ENCODE results near the gene COL5A1.
A peak's percentile ranks its signal among the peaks of the same experiment; 100 is the strongest.

COL5A1 gene

DNA sequence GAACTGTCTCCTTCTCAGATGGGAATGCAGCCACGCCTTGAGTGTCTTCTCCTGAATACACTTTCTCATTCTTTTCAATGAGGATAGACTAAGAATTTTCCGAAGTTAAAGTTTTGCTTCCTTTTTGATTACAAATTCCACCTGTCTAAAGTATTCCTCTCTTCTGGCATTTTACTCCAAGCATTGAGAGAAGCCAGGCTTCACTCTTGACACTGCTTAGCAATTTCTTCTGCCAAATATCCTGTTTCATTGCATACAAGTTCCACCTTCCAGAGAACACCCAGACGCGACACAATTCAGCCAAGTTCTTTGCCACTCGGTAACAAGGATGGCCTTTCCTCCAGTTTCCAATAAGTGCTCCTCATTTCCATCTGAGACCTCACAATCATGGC lies 35.6 kb upstream of the COL5A1 start:
- Histone ChIP-seq H2AFZ (ENCODE audit: low read depth, low read length) (no peak overlapping the region), H3K4me2 (ENCODE audit: insufficient read depth, low read length) (no peak overlapping the region), H3K9ac (ENCODE audit: low read depth, low read length) (no peak overlapping the region), H3K9me3 (ENCODE audit: insufficient read depth, low read length, severe bottlenecking) (no peaks in the 10 kb centered on the region), H4K20me1 (ENCODE audit: insufficient read depth, low read length) (no peaks in the 10 kb centered on the region), H3K4me3 (ENCODE audit: low read depth in 1 of 2, low read length in 2 of 2) (no peak overlapping the region), H3K27ac (ENCODE audit: low read length) (no peak overlapping the region), H3K79me2 (ENCODE audit: insufficient read depth, low read length) (no peaks in the 10 kb centered on the region), H3K36me3 (ENCODE audit: insufficient read depth, low read length) (no peaks in the 10 kb centered on the region), H3K27me3 (ENCODE audit: insufficient read depth, low read length, poor library complexity) (no peaks in the 10 kb centered on the region), H3K4me1 (ENCODE audit: insufficient read depth, low read length) (no peaks in the 10 kb centered on the region)
- ATAC-seq (ENCODE audit: insufficient read depth, low read depth), result no peak
- DNase-seq, result no peak
- TF ChIP-seq EZH2 (IDR thresholded peaks at IDR 0.05; ENCODE audit: borderline replicate concordance, low read depth, low read length, severe bottlenecking), result no peak
- no peak for TF ChIP-seq CTCF (IDR thresholded peaks at IDR 0.05; ENCODE audit: borderline replicate concordance, extremely low read depth, low read length, poor library complexity, severe bottlenecking)

DNA sequence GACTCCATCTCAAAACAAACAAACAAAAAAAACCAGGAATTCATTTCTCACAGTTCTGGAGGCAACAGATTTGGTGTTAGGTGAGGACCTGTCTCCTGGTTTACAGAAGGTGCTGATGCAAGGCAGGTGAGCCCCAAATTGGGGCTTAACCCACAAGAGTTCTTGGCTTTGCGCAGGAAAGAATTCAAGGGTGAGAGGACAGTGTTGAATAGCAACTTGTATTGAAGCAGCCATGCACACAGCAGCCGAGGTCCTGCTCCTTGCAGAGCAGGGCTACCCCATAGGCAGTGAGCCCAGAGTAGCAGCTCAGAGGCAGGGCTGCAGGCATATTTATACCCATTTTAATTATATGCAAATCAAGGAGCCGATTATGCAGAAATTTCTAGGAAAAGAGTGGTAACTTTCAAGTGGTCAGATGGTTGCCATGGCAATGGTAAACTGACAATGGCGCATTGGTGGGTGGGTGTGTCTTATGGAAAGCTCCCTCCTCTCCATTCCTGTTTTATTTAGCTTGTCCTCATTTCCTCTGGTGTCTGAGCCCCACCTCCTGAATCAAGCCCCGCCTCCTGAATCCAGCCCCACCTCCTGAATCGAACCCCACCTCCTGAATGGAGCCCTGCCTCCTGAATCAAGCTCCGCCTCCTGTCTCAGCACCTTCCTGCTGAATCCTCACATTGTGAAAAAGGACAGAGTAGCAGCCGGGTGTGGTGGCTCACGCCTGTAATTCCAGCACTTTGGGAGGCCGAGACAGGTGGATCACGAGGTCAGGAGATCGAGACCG lies 34.5 kb upstream of the COL5A1 start:
- ATAC-seq (ENCODE audit: insufficient read depth, low read depth), result no peak
- DNase-seq, result peak; percentile 28
- no peaks in the 10 kb centered on the region for H3K36me3 ChIP-seq (ENCODE audit: insufficient read depth, low read length)

DNA sequence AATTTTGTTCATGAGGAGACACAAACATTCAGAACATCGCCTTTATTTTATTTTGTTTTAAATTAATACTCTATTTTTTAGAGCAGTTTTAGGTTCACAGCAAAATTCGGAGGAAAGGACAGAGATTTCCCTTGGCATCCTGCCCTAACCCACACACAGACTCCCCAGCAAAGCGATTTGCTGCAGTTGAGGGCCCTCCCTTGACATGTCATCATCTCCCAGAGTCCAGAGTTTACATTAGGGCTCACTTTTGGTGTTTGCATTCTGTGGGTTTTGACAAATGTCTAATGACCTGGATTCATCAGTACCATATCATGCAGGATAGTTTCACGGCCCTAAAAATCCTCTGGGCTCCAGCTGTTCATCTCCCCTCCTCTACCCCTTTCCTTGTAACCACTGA lies 33.6 kb upstream of the COL5A1 start:
- H3K79me2 ChIP-seq (ENCODE audit: insufficient read depth, low read length), result no peaks in the 10 kb centered on the region
- H3K27me3 ChIP-seq (ENCODE audit: insufficient read depth, low read length, poor library complexity), result no peaks in the 10 kb centered on the region
- H4K20me1 ChIP-seq (ENCODE audit: insufficient read depth, low read length), result no peaks in the 10 kb centered on the region
- no peak overlapping the region for H3K9ac ChIP-seq (ENCODE audit: low read depth, low read length)
- DNase-seq, result no peak
- no peak overlapping the region for H2AFZ ChIP-seq (ENCODE audit: low read depth, low read length)
- H3K4me2 ChIP-seq (ENCODE audit: insufficient read depth, low read length), result no peak overlapping the region
- no peaks in the 10 kb centered on the region for H3K4me1 ChIP-seq (ENCODE audit: insufficient read depth, low read length)
- TF ChIP-seq EZH2 (IDR thresholded peaks at IDR 0.05; ENCODE audit: borderline replicate concordance, low read depth, low read length, severe bottlenecking) (no peak), CTCF (IDR thresholded peaks at IDR 0.05; ENCODE audit: borderline replicate concordance, extremely low read depth, low read length, poor library complexity, severe bottlenecking) (no peak)
- H3K27ac ChIP-seq (ENCODE audit: low read length), result no peak overlapping the region
- H3K36me3 ChIP-seq (ENCODE audit: insufficient read depth, low read length), result no peaks in the 10 kb centered on the region
- H3K4me3 ChIP-seq (ENCODE audit: low read depth in 1 of 2, low read length in 2 of 2), result no peak overlapping the region
- no peak for ATAC-seq (ENCODE audit: insufficient read depth, low read depth)
- no peaks in the 10 kb centered on the region for H3K9me3 ChIP-seq (ENCODE audit: insufficient read depth, low read length, severe bottlenecking)

More for the DNA sequence above, 34.5 kb upstream of the COL5A1 start:
- H3K4me3 ChIP-seq (ENCODE audit: low read depth in 1 of 2, low read length in 2 of 2), result no peak overlapping the region
- no peak overlapping the region for H2AFZ ChIP-seq (ENCODE audit: low read depth, low read length)
- H3K9ac ChIP-seq (ENCODE audit: low read depth, low read length), result no peak overlapping the region
- H3K27ac ChIP-seq (ENCODE audit: low read length), result no peak overlapping the region
- H3K79me2 ChIP-seq (ENCODE audit: insufficient read depth, low read length), result no peaks in the 10 kb centered on the region
- TF ChIP-seq EZH2 (IDR thresholded peaks at IDR 0.05; ENCODE audit: borderline replicate concordance, low read depth, low read length, severe bottlenecking) (no peak), CTCF (IDR thresholded peaks at IDR 0.05; ENCODE audit: borderline replicate concordance, extremely low read depth, low read length, poor library complexity, severe bottlenecking) (no peak)
- H3K4me2 ChIP-seq (ENCODE audit: insufficient read depth, low read length), result no peak overlapping the region
- no peaks in the 10 kb centered on the region for H3K27me3 ChIP-seq (ENCODE audit: insufficient read depth, low read length, poor library complexity)
- H3K9me3 ChIP-seq (ENCODE audit: insufficient read depth, low read length, severe bottlenecking), result no peaks in the 10 kb centered on the region
- H4K20me1 ChIP-seq (ENCODE audit: insufficient read depth, low read length), result no peaks in the 10 kb centered on the region
- no peaks in the 10 kb centered on the region for H3K4me1 ChIP-seq (ENCODE audit: insufficient read depth, low read length)

Data from DND-41 (cell line).